Keratinocyte (primary cell): ENCODE results near the gene CDKL5. TPM values are rescaled to one million over a fixed set of nuclear protein-coding genes. Genes with fewer than 3 reads are reported as not detected.

Experiments used
- DNase-seq: peaks from one replicate; pipeline ENCODE4 v3.0.0-alpha.2; 2011; ENCODE audit warnings: low read depth, missing footprints, low spot score
- FAIRE-seq: peaks from 2 replicates; lab custom pipeline; 2011; peaks lifted over from hg19 to GRCh38; lab: Jason Lieb, UNC
- H2AFZ ChIP-seq: 2 replicates; pipeline ENCODE4 v1.6.0; 2012; ENCODE audit warnings: low read length, control low read depth, inconsistent platforms; ENCODE audit not compliant: control insufficient read depth
- H3K27ac ChIP-seq: 2 replicates; pipeline ENCODE4 v1.5.1; 2011; ENCODE audit warnings: low read length; ENCODE audit not compliant: control insufficient read depth, insufficient read depth
- H3K27me3 ChIP-seq: 3 replicates; pipeline ENCODE4 v1.6.0; 2011; ENCODE audit warnings: low read length; ENCODE audit not compliant: control insufficient read depth, insufficient read depth; ENCODE audit errors: extremely low read depth
- H3K36me3 ChIP-seq, 2 experiments: 2 replicates in 1 of 2; 3 replicates in 1 of 2; pipeline ENCODE4 v1.5.1; 2011; ENCODE audit warnings: low read length in 2 of 2, mild to moderate bottlenecking in 1 of 2; ENCODE audit not compliant: control insufficient read depth in 2 of 2, insufficient read depth in 2 of 2; ENCODE audit errors: extremely low read depth in 1 of 2
- H3K4me1 ChIP-seq: 3 replicates; pipeline ENCODE4 v1.5.1; 2011; ENCODE audit warnings: low read length; ENCODE audit not compliant: control insufficient read depth, insufficient read depth; ENCODE audit errors: extremely low read depth
- H3K4me2 ChIP-seq: 3 replicates; pipeline ENCODE4 v1.6.0; 2011; ENCODE audit warnings: low read depth, low read length; ENCODE audit not compliant: control insufficient read depth, insufficient read depth; ENCODE audit errors: extremely low read depth
- H3K4me3 ChIP-seq, 3 experiments: fragments of 200-600 bp in 1 of 3; sonication (generic) in 1 of 3; 2 replicates in 2 of 3; 3 replicates in 1 of 3; pipeline ENCODE4 v1.5.1; 2011 to 2016; ENCODE audit warnings: low read length in 3 of 3, mild to moderate bottlenecking in 3 of 3, control low read depth in 2 of 3, inconsistent platforms in 1 of 3, low read depth in 1 of 3, mixed read lengths in 1 of 3, mixed run types in 1 of 3, moderate library complexity in 1 of 3; ENCODE audit not compliant: control insufficient read depth in 2 of 3, insufficient read depth in 2 of 3; ENCODE audit errors: extremely low read depth in 1 of 3
- H3K79me2 ChIP-seq: 2 replicates; pipeline ENCODE4 v1.6.0; 2012; ENCODE audit warnings: low read length; ENCODE audit not compliant: control insufficient read depth, insufficient read depth
- H3K9ac ChIP-seq: 3 replicates; pipeline ENCODE4 v1.6.0; 2011; ENCODE audit warnings: low read length; ENCODE audit not compliant: control insufficient read depth, insufficient read depth; ENCODE audit errors: extremely low read depth
- H3K9me1 ChIP-seq: 3 replicates; pipeline ENCODE4 v1.6.0; 2011; ENCODE audit warnings: low read length; ENCODE audit not compliant: control insufficient read depth, insufficient read depth; ENCODE audit errors: extremely low read depth
- H3K9me3 ChIP-seq: 2 replicates; pipeline ENCODE4 v1.5.1; 2012; ENCODE audit warnings: low read depth, low read length; ENCODE audit not compliant: control insufficient read depth
- H4K20me1 ChIP-seq: 3 replicates; pipeline ENCODE4 v1.6.0; 2011; ENCODE audit warnings: low read length; ENCODE audit not compliant: control insufficient read depth, insufficient read depth; ENCODE audit errors: extremely low read depth
- EZH2 ChIP-seq: IDR thresholded peaks from one replicate; pipeline ENCODE4 v1.6.1; 2012; ENCODE audit warnings: inconsistent platforms, mild to moderate bottlenecking, low read length, moderate library complexity
- dilution Hi-C: fragments of 300-500 bp; cut with MboI; formaldehyde crosslinking; loops from one replicate; pipeline ENCODE4 v1.7.0; 2020; ENCODE audit warnings: low sequenced_read_pairs; ENCODE audit not compliant: extremely low pct_ligation_motif_present
- polyA plus RNA-seq, 5 experiments: library from polyadenylated mRNA; depleted of rRNA in 3 of 5; stranded (reverse) in 3 of 5; stranded (forward) in 1 of 5; unstranded in 1 of 5; fragments of >200 nt; gene quantifications; 1 replicate in 1 of 5; 2 replicates in 3 of 5; 3 replicates in 1 of 5; pipeline versions ENCODE4 v1.2.1 to v1.2.3, GENCODE V29; 2011 to 2012; ENCODE audit warnings: missing spikeins in 2 of 5, low read depth in 1 of 5, low replicate concordance in 1 of 5
- TF ChIP-seq, protein P1 (sequence below), 3 experiments: IDR thresholded peaks in 1 of 3; conservative IDR thresholded peaks in 1 of 3; optimal IDR thresholded peaks in 1 of 3; 2 replicates in 2 of 3; 3 replicates in 1 of 3; pipeline versions ENCODE3 to v1.5.1; 2011; ENCODE audit warnings: low read length in 3 of 3, mild to moderate bottlenecking in 3 of 3, moderate library complexity in 2 of 3, control low read depth in 1 of 3, inconsistent platforms in 1 of 3; ENCODE audit not compliant: insufficient read depth in 2 of 3; ENCODE audit errors: extremely low read depth in 1 of 3

CDKL5 gene
- polyA plus RNA-seq, 1 donor (not counting 4 experiments of a cell fraction or from before 2014, with no cell fraction given), result 3.4 TPM

GRCh38 chrX:18664947-18665346 lies 239.5 kb downstream of the CDKL5 start:
- no peaks in the 10 kb centered on the region for H4K20me1 ChIP-seq

GRCh38 chrX:18666614-18667013 lies 241.2 kb downstream of the CDKL5 start:
- dilution Hi-C loops, result no loop called here
- H3K4me3 ChIP-seq, result no peak overlapping the region
- no peak overlapping the region for H3K4me2 ChIP-seq
- H2AFZ ChIP-seq, result no peak overlapping the region
- H3K9me3 ChIP-seq, result no peaks in the 10 kb centered on the region
- DNase-seq, result no peak
- H3K36me3 ChIP-seq, result no peaks in the 10 kb centered on the region
- no peaks in the 10 kb centered on the region for H3K27me3 ChIP-seq
- no peaks in the 10 kb centered on the region for H3K4me1 ChIP-seq
- no peaks in the 10 kb centered on the region for H3K79me2 ChIP-seq
- H4K20me1 ChIP-seq, result no peaks in the 10 kb centered on the region
- FAIRE-seq, result no peak
- H3K9me1 ChIP-seq, result no peaks in the 10 kb centered on the region
- no peak overlapping the region for H3K27ac ChIP-seq
- no peak overlapping the region for H3K9ac ChIP-seq
- TF ChIP-seq EZH2, result no peak
- TF ChIP-seq, protein P1, sequence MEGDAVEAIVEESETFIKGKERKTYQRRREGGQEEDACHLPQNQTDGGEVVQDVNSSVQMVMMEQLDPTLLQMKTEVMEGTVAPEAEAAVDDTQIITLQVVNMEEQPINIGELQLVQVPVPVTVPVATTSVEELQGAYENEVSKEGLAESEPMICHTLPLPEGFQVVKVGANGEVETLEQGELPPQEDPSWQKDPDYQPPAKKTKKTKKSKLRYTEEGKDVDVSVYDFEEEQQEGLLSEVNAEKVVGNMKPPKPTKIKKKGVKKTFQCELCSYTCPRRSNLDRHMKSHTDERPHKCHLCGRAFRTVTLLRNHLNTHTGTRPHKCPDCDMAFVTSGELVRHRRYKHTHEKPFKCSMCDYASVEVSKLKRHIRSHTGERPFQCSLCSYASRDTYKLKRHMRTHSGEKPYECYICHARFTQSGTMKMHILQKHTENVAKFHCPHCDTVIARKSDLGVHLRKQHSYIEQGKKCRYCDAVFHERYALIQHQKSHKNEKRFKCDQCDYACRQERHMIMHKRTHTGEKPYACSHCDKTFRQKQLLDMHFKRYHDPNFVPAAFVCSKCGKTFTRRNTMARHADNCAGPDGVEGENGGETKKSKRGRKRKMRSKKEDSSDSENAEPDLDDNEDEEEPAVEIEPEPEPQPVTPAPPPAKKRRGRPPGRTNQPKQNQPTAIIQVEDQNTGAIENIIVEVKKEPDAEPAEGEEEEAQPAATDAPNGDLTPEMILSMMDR (optimal IDR thresholded peaks at IDR 0.05 in 1 of 3, IDR thresholded peaks at IDR 0.05 in 1 of 3, conservative IDR thresholded peaks at IDR 0.05 in 1 of 3; ENCODE audit: extremely low read depth in 1 of 3, insufficient read depth in 2 of 3, low read length in 3 of 3), result no peak

More at GRCh38 chrX:18664947-18665346, 239.5 kb downstream of the CDKL5 start:
- no peaks in the 10 kb centered on the region for H3K9me1 ChIP-seq
- H3K4me2 ChIP-seq, result no peak overlapping the region
- H3K4me3 ChIP-seq, result no peak overlapping the region
- dilution Hi-C loops, result no loop called here
- DNase-seq, result no peak
- H2AFZ ChIP-seq, result no peak overlapping the region
- no peak for FAIRE-seq
- H3K27me3 ChIP-seq, result no peaks in the 10 kb centered on the region
- no peak overlapping the region for H3K27ac ChIP-seq
- H3K36me3 ChIP-seq, result no peaks in the 10 kb centered on the region
- H3K4me1 ChIP-seq, result no peaks in the 10 kb centered on the region
- H3K9ac ChIP-seq, result no peak overlapping the region
- TF ChIP-seq EZH2, result no peak
- TF ChIP-seq, protein P1 (optimal IDR thresholded peaks at IDR 0.05 in 1 of 3, IDR thresholded peaks at IDR 0.05 in 1 of 3, conservative IDR thresholded peaks at IDR 0.05 in 1 of 3; ENCODE audit: extremely low read depth in 1 of 3, insufficient read depth in 2 of 3, low read length in 3 of 3), result no peak
- no peaks in the 10 kb centered on the region for H3K9me3 ChIP-seq
- H3K79me2 ChIP-seq, result no peaks in the 10 kb centered on the region
